Globus pallidus (tissue), 1 donor: ENCODE data around the gene ACY1.
A peak's percentile ranks its signal among the peaks of the same experiment; 100 is the strongest.

Experiments used
- DNase-seq: peaks from one replicate; pipeline ENCODE4 v3.0.0-alpha.2; 2015; ENCODE audit warnings: low spot score

The ACY1 gene

GRCh38 chr3:51982838-51983577 is at the start of gene ACY1:
Gene ACY1 (plus strand): TSS chr3:51983535. CDS start chr3:51984065, 530 bp downstream.
- peak; percentile 80 for DNase-seq

- DNase-seq: no peak
Measured at GRCh38 chr3:51934139-51934850, 49.0 kb upstream of the ACY1 start.

GRCh38 chr3:51934991-51935885 is 48.1 kb upstream of the ACY1 start:
- no peak for DNase-seq

GRCh38 chr3:51935886-51936755 is 47.2 kb upstream of the ACY1 start:
- no peak for DNase-seq

GRCh38 chr3:51937014-51937413 is 46.3 kb upstream of the ACY1 start:
- no peak for DNase-seq

- no peak for DNase-seq
Measured at GRCh38 chr3:51937611-51938450, 45.5 kb upstream of the ACY1 start.

GRCh38 chr3:51938780-51939425 is 44.4 kb upstream of the ACY1 start:
- DNase-seq: no peak

GRCh38 chr3:51940648-51941462 is 42.5 kb upstream of the ACY1 start:
- DNase-seq: no peak

- no peak for DNase-seq
Measured at GRCh38 chr3:51941463-51941797, 41.9 kb upstream of the ACY1 start.

- DNase-seq: peak; percentile 100
Measured at GRCh38 chr3:51941798-51942602, 41.3 kb upstream of the ACY1 start, which contains the start of the genes PARP3 and RRP9. Gene PARP3 (plus strand): TSS chr3:51942363. CDS start chr3:51943356, 993 bp downstream. Gene RRP9 (minus strand): TSS chr3:51941904. CDS start chr3:51941867, 37 bp downstream.

- DNase-seq: no peak
Measured at GRCh38 chr3:51942603-51943450, 40.5 kb upstream of the ACY1 start.

GRCh38 chr3:51943451-51944391 is 39.6 kb upstream of the ACY1 start:
- no peak for DNase-seq

GRCh38 chr3:51944451-51945021 is 38.8 kb upstream of the ACY1 start:
- no peak for DNase-seq

GRCh38 chr3:51945031-51945840 is 38.1 kb upstream of the ACY1 start:
- no peak for DNase-seq
